Measurements from ENCODE around the gene TCN1.

DNA sequence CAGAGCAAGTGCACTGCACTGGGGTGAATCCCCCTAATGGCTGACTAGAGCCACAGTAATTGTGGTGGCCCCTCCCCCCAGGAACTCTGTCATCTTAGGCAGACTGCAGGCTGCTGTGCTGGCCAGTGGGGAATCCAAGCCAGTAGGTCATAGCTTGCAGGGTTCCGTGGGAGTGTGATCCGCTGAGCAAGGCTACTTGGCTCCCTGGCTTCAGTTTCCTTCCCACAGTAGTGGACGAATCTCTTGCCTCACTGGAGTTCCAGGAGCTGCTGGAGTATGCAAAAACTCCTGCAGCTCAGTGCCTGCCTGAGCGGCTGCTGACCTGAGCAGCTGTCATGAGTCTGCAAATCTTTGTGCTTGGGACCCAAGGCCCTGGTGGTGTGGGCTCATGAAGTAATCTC is 25.5 kb upstream of the TCN1 start:
- TF ChIP-seq, protein P1, sequence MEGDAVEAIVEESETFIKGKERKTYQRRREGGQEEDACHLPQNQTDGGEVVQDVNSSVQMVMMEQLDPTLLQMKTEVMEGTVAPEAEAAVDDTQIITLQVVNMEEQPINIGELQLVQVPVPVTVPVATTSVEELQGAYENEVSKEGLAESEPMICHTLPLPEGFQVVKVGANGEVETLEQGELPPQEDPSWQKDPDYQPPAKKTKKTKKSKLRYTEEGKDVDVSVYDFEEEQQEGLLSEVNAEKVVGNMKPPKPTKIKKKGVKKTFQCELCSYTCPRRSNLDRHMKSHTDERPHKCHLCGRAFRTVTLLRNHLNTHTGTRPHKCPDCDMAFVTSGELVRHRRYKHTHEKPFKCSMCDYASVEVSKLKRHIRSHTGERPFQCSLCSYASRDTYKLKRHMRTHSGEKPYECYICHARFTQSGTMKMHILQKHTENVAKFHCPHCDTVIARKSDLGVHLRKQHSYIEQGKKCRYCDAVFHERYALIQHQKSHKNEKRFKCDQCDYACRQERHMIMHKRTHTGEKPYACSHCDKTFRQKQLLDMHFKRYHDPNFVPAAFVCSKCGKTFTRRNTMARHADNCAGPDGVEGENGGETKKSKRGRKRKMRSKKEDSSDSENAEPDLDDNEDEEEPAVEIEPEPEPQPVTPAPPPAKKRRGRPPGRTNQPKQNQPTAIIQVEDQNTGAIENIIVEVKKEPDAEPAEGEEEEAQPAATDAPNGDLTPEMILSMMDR (IDR thresholded peaks at IDR 0.05; ENCODE audit: control extremely low read depth in 1 of 3, insufficient read depth in 1 of 3, low read depth in 1 of 3, low read length in 3 of 3): peak in 2 of 3 experiments; percentile 2 to 22; a peak in 2 of 4 replicates
- TF ChIP-seq EP300 (IDR thresholded peaks at IDR 0.05; ENCODE audit: borderline replicate concordance in 1 of 2, low read depth in 2 of 2, low read length in 2 of 2) (no peak), RAD21 (IDR thresholded peaks at IDR 0.05 in 1 of 2, conservative IDR thresholded peaks at IDR 0.05 in 1 of 2; ENCODE audit: low read depth in 2 of 2, low read length in 2 of 2) (peak in 1 of 2 experiments; percentile 1; a peak in 1 of 4 replicates), BCL11A (IDR thresholded peaks at IDR 0.05; ENCODE audit: low read depth in 2 of 2, low read length in 2 of 2) (no peak)

All from H1 (cell line).